Liver (tissue), 9 donors: ENCODE measurements around the gene CLCN4. TPM values are rescaled to one million over a fixed set of nuclear protein-coding genes. Genes with fewer than 3 reads are reported as not detected.

Experiments
- DNase-seq: peaks from one replicate; pipeline ENCODE4 v3.0.0-alpha.2; 2017; ENCODE audit warnings: low spot score
- H3K27ac ChIP-seq, 2 donors: one replicate each; pipeline ENCODE4 v1.7.0; 2013; ENCODE audit warnings: inconsistent platforms in 2 of 2, low read length in 2 of 2, control low read depth in 1 of 2, low read depth in 1 of 2, mild to moderate bottlenecking in 1 of 2
- H3K27me3 ChIP-seq, 4 donors: one replicate each; pipeline versions ENCODE4 v1.6.1 to v1.7.0; 2013; ENCODE audit warnings: low read length in 3 of 4, inconsistent platforms in 1 of 4, mild to moderate bottlenecking in 1 of 4, moderate library complexity in 1 of 4; ENCODE audit not compliant: control insufficient read depth in 4 of 4, insufficient read depth in 4 of 4
- H3K36me3 ChIP-seq, 4 donors: one replicate each; pipeline versions ENCODE4 v1.6.1 to v1.7.0; 2013; ENCODE audit warnings: low read length in 3 of 4, mild to moderate bottlenecking in 3 of 4, low read depth in 1 of 4, moderate library complexity in 1 of 4; ENCODE audit not compliant: control insufficient read depth in 4 of 4, insufficient read depth in 3 of 4
- H3K4me1 ChIP-seq, 4 donors: one replicate each; pipeline versions ENCODE4 v1.6.1 to v1.7.0; 2013; ENCODE audit warnings: low read length in 3 of 4, mild to moderate bottlenecking in 3 of 4, moderate library complexity in 1 of 4; ENCODE audit not compliant: control insufficient read depth in 4 of 4, insufficient read depth in 4 of 4
- H3K4me3 ChIP-seq, 3 donors: one replicate each; pipeline versions ENCODE4 v1.6.1 to v1.7.0; 2013; ENCODE audit warnings: low read length in 3 of 3, control low read depth in 1 of 3, low read depth in 1 of 3, mild to moderate bottlenecking in 1 of 3
- H3K9ac ChIP-seq, 2 donors: one replicate each; pipeline ENCODE4 v1.7.0; 2013; ENCODE audit warnings: low read length in 2 of 2, mild to moderate bottlenecking in 2 of 2, moderate library complexity in 2 of 2, control low read depth in 1 of 2, low read depth in 1 of 2
- H3K9me3 ChIP-seq, 4 donors: one replicate each; pipeline versions ENCODE4 v1.6.1 to v1.7.0; 2013; ENCODE audit warnings: low read length in 3 of 4; ENCODE audit not compliant: control insufficient read depth in 4 of 4
- EGR1 ChIP-seq, 2 donors: IDR thresholded peaks; 2 replicates each; pipeline ENCODE4 v1.6.1; 2016 to 2018; ENCODE audit warnings: antibody characterized with exemption in 2 of 2, low read depth in 2 of 2
- FOXA1 ChIP-seq: IDR thresholded peaks from 2 replicates; pipeline ENCODE4 v1.6.1; 2016; ENCODE audit warnings: antibody characterized with exemption
- FOXA2 ChIP-seq: IDR thresholded peaks from 2 replicates; pipeline ENCODE4 v1.6.1; 2016; ENCODE audit warnings: antibody characterized with exemption
- GABPA ChIP-seq, 2 donors: IDR thresholded peaks in 1 of 2; conservative IDR thresholded peaks in 1 of 2; 2 replicates each; pipeline ENCODE4 v1.6.1; 2016; ENCODE audit warnings: antibody characterized with exemption in 2 of 2, mild to moderate bottlenecking in 1 of 2, moderate library complexity in 1 of 2
- HNF4A ChIP-seq, 2 donors: conservative IDR thresholded peaks; 2 replicates each; pipeline ENCODE4 v1.6.1; 2016; ENCODE audit warnings: antibody characterized with exemption in 2 of 2, mild to moderate bottlenecking in 2 of 2
- JUND ChIP-seq, 2 donors: IDR thresholded peaks; 2 replicates each; pipeline ENCODE4 v1.6.1; 2016; ENCODE audit warnings: antibody characterized with exemption in 2 of 2
- NR2F2 ChIP-seq: IDR thresholded peaks from 2 replicates; pipeline ENCODE4 v1.6.1; 2016; ENCODE audit warnings: antibody characterized with exemption
- RAD21 ChIP-seq, 2 donors: IDR thresholded peaks; 2 replicates each; pipeline ENCODE4 v1.6.1; 2016; ENCODE audit warnings: antibody characterized with exemption in 2 of 2, mild to moderate bottlenecking in 2 of 2
- SP1 ChIP-seq: IDR thresholded peaks from 2 replicates; pipeline ENCODE4 v1.6.1; 2018; ENCODE audit warnings: antibody characterized with exemption, mild to moderate bottlenecking
- TAF1 ChIP-seq: conservative IDR thresholded peaks from 2 replicates; pipeline ENCODE4 v1.6.1; 2016; ENCODE audit warnings: antibody characterized with exemption, mild to moderate bottlenecking
- YY1 ChIP-seq: IDR thresholded peaks from 2 replicates; pipeline ENCODE4 v1.6.1; 2016; ENCODE audit warnings: antibody characterized with exemption, mild to moderate bottlenecking
- WGBS: extraction: QIAGEN DNeasy Blood & Tissue Kit; methylation state at CpG from one replicate; pipeline ENCODE4 v1.1.7; 2013; 5-methylcytosine and 5-hydroxymethylcytosine counted together
- polyA plus RNA-seq, 2 donors: library from polyadenylated mRNA; stranded (reverse) in 1 of 2; unstranded in 1 of 2; fragments of 200-250 nt in 1 of 2; fragments of >200 nt in 1 of 2; fragmentation: Nextera tagmentation in 1 of 2; extraction: Ambion mirVana in 1 of 2; gene quantifications; one replicate each; pipeline versions ENCODE4 v1.2.1 to v1.2.3, GENCODE V29; 2013 to 2015
- total RNA-seq, 2 donors: library from RNA; depleted of rRNA; stranded (reverse); fragments of >200 nt; gene quantifications; one replicate each; pipeline ENCODE4 v1.2.3, GENCODE V29; 2014
- TF ChIP-seq, protein P1 (sequence below): IDR thresholded peaks from 2 replicates; pipeline ENCODE4 v1.6.1; 2016; ENCODE audit warnings: antibody characterized with exemption
- TF ChIP-seq, protein P2 (sequence below): IDR thresholded peaks from 2 replicates; pipeline ENCODE4 v1.6.1; 2016; ENCODE audit warnings: antibody characterized with exemption, mild to moderate bottlenecking
- TF ChIP-seq, protein P3 (sequence below): IDR thresholded peaks from 2 replicates; pipeline ENCODE4 v1.6.1; 2016; ENCODE audit warnings: antibody characterized with exemption
- TF ChIP-seq, protein P4 (sequence below): fragments of 150-350 bp; IDR thresholded peaks from 2 replicates; pipeline ENCODE4 v1.5.1; 2017; ENCODE audit warnings: improper control_type of control experiment, low read depth, low read length; ENCODE audit not compliant: missing input control
- TF ChIP-seq, protein P5 (sequence below): IDR thresholded peaks from 2 replicates; pipeline ENCODE4 v1.6.1; 2016; ENCODE audit warnings: antibody characterized with exemption
- donor health status: healthy.
- donor health status: healthy.
- donor health status: healthy.
- donor health status: healthy.
- donor health status: healthy.

CLCN4 gene
- total and polyA plus RNA-seq, 4 donors, result 1.5 to 10.9 (median 4.0) TPM

DNA sequence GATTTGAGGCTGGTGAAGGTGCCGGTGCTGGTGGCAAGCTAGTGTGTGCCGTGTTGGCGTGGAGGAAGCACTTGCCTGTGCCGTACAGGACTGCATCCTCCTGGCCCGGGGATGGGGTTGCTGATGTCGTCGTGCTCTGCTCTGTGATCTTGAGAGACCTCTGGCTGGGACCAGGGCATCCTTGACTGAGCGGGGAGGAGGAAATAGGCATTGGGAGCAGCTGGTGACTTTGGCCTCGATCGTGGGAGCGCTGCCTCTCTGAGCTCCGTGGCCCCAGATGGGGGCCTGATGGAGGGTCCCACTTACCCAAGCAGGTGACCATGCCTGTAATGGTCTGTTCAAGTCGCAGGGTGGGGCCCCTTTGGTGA, 31.5 kb upstream of the CLCN4 start:
- H3K4me1 ChIP-seq, result no peaks in the 10 kb centered on the region
- TF ChIP-seq YY1 (no peak), RAD21 (IDR thresholded peaks at IDR 0.05) (no peak), JUND (IDR thresholded peaks at IDR 0.05) (no peak), NR2F2 (no peak), FOXA2 (no peak), GABPA (IDR thresholded peaks at IDR 0.05 in 1 of 2, conservative IDR thresholded peaks at IDR 0.05 in 1 of 2) (no peak), SP1 (no peak), EGR1 (IDR thresholded peaks at IDR 0.05; ENCODE audit: low read depth in 2 of 2) (no peak)
- TF ChIP-seq, protein P1, sequence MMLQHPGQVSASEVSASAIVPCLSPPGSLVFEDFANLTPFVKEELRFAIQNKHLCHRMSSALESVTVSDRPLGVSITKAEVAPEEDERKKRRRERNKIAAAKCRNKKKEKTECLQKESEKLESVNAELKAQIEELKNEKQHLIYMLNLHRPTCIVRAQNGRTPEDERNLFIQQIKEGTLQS, result no peak
- TF ChIP-seq, protein P2, sequence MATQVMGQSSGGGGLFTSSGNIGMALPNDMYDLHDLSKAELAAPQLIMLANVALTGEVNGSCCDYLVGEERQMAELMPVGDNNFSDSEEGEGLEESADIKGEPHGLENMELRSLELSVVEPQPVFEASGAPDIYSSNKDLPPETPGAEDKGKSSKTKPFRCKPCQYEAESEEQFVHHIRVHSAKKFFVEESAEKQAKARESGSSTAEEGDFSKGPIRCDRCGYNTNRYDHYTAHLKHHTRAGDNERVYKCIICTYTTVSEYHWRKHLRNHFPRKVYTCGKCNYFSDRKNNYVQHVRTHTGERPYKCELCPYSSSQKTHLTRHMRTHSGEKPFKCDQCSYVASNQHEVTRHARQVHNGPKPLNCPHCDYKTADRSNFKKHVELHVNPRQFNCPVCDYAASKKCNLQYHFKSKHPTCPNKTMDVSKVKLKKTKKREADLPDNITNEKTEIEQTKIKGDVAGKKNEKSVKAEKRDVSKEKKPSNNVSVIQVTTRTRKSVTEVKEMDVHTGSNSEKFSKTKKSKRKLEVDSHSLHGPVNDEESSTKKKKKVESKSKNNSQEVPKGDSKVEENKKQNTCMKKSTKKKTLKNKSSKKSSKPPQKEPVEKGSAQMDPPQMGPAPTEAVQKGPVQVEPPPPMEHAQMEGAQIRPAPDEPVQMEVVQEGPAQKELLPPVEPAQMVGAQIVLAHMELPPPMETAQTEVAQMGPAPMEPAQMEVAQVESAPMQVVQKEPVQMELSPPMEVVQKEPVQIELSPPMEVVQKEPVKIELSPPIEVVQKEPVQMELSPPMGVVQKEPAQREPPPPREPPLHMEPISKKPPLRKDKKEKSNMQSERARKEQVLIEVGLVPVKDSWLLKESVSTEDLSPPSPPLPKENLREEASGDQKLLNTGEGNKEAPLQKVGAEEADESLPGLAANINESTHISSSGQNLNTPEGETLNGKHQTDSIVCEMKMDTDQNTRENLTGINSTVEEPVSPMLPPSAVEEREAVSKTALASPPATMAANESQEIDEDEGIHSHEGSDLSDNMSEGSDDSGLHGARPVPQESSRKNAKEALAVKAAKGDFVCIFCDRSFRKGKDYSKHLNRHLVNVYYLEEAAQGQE, result no peak
- TF ChIP-seq, protein P3, sequence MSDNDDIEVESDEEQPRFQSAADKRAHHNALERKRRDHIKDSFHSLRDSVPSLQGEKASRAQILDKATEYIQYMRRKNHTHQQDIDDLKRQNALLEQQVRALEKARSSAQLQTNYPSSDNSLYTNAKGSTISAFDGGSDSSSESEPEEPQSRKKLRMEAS, result no peak
- TF ChIP-seq, protein P4, sequence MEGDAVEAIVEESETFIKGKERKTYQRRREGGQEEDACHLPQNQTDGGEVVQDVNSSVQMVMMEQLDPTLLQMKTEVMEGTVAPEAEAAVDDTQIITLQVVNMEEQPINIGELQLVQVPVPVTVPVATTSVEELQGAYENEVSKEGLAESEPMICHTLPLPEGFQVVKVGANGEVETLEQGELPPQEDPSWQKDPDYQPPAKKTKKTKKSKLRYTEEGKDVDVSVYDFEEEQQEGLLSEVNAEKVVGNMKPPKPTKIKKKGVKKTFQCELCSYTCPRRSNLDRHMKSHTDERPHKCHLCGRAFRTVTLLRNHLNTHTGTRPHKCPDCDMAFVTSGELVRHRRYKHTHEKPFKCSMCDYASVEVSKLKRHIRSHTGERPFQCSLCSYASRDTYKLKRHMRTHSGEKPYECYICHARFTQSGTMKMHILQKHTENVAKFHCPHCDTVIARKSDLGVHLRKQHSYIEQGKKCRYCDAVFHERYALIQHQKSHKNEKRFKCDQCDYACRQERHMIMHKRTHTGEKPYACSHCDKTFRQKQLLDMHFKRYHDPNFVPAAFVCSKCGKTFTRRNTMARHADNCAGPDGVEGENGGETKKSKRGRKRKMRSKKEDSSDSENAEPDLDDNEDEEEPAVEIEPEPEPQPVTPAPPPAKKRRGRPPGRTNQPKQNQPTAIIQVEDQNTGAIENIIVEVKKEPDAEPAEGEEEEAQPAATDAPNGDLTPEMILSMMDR, result no peak
- TF ChIP-seq, protein P5, sequence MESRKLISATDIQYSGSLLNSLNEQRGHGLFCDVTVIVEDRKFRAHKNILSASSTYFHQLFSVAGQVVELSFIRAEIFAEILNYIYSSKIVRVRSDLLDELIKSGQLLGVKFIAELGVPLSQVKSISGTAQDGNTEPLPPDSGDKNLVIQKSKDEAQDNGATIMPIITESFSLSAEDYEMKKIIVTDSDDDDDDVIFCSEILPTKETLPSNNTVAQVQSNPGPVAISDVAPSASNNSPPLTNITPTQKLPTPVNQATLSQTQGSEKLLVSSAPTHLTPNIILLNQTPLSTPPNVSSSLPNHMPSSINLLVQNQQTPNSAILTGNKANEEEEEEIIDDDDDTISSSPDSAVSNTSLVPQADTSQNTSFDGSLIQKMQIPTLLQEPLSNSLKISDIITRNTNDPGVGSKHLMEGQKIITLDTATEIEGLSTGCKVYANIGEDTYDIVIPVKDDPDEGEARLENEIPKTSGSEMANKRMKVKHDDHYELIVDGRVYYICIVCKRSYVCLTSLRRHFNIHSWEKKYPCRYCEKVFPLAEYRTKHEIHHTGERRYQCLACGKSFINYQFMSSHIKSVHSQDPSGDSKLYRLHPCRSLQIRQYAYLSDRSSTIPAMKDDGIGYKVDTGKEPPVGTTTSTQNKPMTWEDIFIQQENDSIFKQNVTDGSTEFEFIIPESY, result no peak
- H3K36me3 ChIP-seq, result peaks cover 0 to 4% (median under 1%) of the 10 kb centered on the region in 4 donors
- no peaks in the 10 kb centered on the region for H3K9me3 ChIP-seq
- H3K4me3 ChIP-seq, result no peak overlapping the region
- H3K9ac ChIP-seq, result no peak overlapping the region
- 97% methylated on average over 13 of the region's 13 CpGs for WGBS
- no peaks in the 10 kb centered on the region for H3K27me3 ChIP-seq
- DNase-seq, result no peak
- no peak overlapping the region for H3K27ac ChIP-seq

DNA sequence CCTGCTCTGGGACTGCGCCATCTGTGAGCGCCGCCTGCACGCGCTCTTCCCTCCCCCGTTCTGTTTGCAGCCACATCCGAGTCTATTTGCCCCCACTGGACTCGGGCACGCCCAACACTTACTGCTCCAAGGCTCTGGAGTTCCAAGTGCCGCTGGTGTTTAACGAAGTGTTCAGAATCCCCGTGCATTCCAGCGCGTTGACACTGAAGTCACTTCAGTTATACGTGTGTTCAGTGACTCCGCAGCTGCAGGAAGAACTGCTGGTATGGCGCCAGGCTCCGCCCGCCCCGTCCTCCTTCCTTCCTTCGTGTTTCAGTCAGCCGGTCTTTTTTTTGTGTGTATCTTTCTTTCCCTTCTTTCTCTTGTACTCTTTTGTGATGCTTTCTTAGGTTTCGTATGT, 30.7 kb upstream of the CLCN4 start:
- no peak overlapping the region for H3K9ac ChIP-seq
- TF ChIP-seq TAF1, result no peak
- TF ChIP-seq YY1, result no peak
- no peak for TF ChIP-seq NR2F2
- no peak for TF ChIP-seq GABPA (IDR thresholded peaks at IDR 0.05 in 1 of 2, conservative IDR thresholded peaks at IDR 0.05 in 1 of 2)
- no peak for TF ChIP-seq FOXA1
- TF ChIP-seq HNF4A (conservative IDR thresholded peaks at IDR 0.05), result no peak
- TF ChIP-seq, protein P2, result no peak
- 85% methylated on average over 23 of the region's 23 CpGs for WGBS
- no peaks in the 10 kb centered on the region for H3K9me3 ChIP-seq
- H3K4me3 ChIP-seq, result no peak overlapping the region
- H3K27me3 ChIP-seq, result no peaks in the 10 kb centered on the region
- H3K4me1 ChIP-seq, result no peaks in the 10 kb centered on the region
- DNase-seq, result no peak
- peaks cover 0 to 3% (median under 1%) of the 10 kb centered on the region in 4 donors for H3K36me3 ChIP-seq
- H3K27ac ChIP-seq, result no peak overlapping the region
